ENCODE data around the gene HIVEP1.

GRCh38 chr6:12182676-12183075, 170.6 kb downstream of the HIVEP1 start:
- TF ChIP-seq, protein P1, sequence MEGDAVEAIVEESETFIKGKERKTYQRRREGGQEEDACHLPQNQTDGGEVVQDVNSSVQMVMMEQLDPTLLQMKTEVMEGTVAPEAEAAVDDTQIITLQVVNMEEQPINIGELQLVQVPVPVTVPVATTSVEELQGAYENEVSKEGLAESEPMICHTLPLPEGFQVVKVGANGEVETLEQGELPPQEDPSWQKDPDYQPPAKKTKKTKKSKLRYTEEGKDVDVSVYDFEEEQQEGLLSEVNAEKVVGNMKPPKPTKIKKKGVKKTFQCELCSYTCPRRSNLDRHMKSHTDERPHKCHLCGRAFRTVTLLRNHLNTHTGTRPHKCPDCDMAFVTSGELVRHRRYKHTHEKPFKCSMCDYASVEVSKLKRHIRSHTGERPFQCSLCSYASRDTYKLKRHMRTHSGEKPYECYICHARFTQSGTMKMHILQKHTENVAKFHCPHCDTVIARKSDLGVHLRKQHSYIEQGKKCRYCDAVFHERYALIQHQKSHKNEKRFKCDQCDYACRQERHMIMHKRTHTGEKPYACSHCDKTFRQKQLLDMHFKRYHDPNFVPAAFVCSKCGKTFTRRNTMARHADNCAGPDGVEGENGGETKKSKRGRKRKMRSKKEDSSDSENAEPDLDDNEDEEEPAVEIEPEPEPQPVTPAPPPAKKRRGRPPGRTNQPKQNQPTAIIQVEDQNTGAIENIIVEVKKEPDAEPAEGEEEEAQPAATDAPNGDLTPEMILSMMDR (conservative IDR thresholded peaks at IDR 0.05; ENCODE audit: low read depth, low read length), result no peak
- no peak for TF ChIP-seq EZH2phosphoT487 (IDR thresholded peaks at IDR 0.05; ENCODE audit: borderline replicate concordance, low read length)
